ENCODE results near the gene DBI.

- TF ChIP-seq, protein P1, sequence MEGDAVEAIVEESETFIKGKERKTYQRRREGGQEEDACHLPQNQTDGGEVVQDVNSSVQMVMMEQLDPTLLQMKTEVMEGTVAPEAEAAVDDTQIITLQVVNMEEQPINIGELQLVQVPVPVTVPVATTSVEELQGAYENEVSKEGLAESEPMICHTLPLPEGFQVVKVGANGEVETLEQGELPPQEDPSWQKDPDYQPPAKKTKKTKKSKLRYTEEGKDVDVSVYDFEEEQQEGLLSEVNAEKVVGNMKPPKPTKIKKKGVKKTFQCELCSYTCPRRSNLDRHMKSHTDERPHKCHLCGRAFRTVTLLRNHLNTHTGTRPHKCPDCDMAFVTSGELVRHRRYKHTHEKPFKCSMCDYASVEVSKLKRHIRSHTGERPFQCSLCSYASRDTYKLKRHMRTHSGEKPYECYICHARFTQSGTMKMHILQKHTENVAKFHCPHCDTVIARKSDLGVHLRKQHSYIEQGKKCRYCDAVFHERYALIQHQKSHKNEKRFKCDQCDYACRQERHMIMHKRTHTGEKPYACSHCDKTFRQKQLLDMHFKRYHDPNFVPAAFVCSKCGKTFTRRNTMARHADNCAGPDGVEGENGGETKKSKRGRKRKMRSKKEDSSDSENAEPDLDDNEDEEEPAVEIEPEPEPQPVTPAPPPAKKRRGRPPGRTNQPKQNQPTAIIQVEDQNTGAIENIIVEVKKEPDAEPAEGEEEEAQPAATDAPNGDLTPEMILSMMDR (IDR thresholded peaks at IDR 0.05) = no peak
- TF ChIP-seq POLR2A (IDR thresholded peaks at IDR 0.05) = no peak
These were observed 10.7 kb downstream of the DBI start for GRCh38 chr2:119377294-119377992.

Measured in right lobe of liver (tissue), 4 donors.